PC-3 (cell line): ENCODE data around the gene UBAC2.

Source experiments
- CTCF ChIP-seq: fragments of 300-600 bp; sonication (generic); conservative IDR thresholded peaks from 2 replicates; pipeline ENCODE4 v1.5.1; 2017; ENCODE audit warnings: antibody characterized with exemption, low read depth, mild to moderate bottlenecking, low read length
- EZH2 ChIP-seq: fragments of 300-600 bp; sonication (generic); IDR thresholded peaks from one replicate; pipeline ENCODE4 v1.6.1; 2017; ENCODE audit warnings: antibody characterized with exemption, mild to moderate bottlenecking, low read length; ENCODE audit not compliant: unreplicated experiment
- EZH2phosphoT487 ChIP-seq: fragments of 300-600 bp; sonication (generic); IDR thresholded peaks from 2 replicates; pipeline ENCODE4 v1.6.1; 2018; ENCODE audit warnings: mild to moderate bottlenecking, antibody characterized with exemption, low read length, borderline replicate concordance

GRCh38 chr13:99199541-99200431, 868 bp upstream of the UBAC2 start:
- TF ChIP-seq CTCF (no peak), EZH2 (no peak), EZH2phosphoT487 (no peak)
